ENCODE measurements around the gene TIMM21.

TIMM21 gene

GRCh38 chr18:74175658-74176057, 27.3 kb downstream of the TIMM21 start:
- no peak for TF ChIP-seq Cebpa-rat (IDR thresholded peaks at IDR 0.05)
- Histone ChIP-seq H3K36me3 (no peaks in the 10 kb centered on the region), H3K27me3 (no peaks in the 10 kb centered on the region), H3K4me1 (no peaks in the 10 kb centered on the region), H3K4me2 (no peak overlapping the region), H3K9me3 (replicated peaks in 1 of 11) (no peaks in the 10 kb centered on the region), H3K4me3 (no peak overlapping the region), H3K9ac (no peak overlapping the region), H4K20me1 (no peaks in the 10 kb centered on the region), H3K27ac (no peak overlapping the region)

GRCh38 chr18:74178884-74179283, 30.6 kb downstream of the TIMM21 start:
- Histone ChIP-seq H3K4me1 (no peaks in the 10 kb centered on the region), H3K9me3 (replicated peaks in 1 of 11) (no peaks in the 10 kb centered on the region; a peak in 1 of 22 replicates), H3K27ac (no peak overlapping the region), H3K36me3 (no peaks in the 10 kb centered on the region), H3K4me2 (no peak overlapping the region), H3K9ac (no peak overlapping the region), H3K27me3 (no peaks in the 10 kb centered on the region), H4K20me1 (no peaks in the 10 kb centered on the region), H3K4me3 (no peak overlapping the region)
- no peak for TF ChIP-seq Cebpa-rat (IDR thresholded peaks at IDR 0.05)

- Histone ChIP-seq H3K4me2 (no peak overlapping the region), H3K27me3 (no peaks in the 10 kb centered on the region), H3K9ac (no peak overlapping the region), H3K4me3 (no peak overlapping the region), H3K36me3 (no peaks in the 10 kb centered on the region), H3K27ac (no peak overlapping the region), H3K4me1 (no peaks in the 10 kb centered on the region), H3K9me3 (replicated peaks in 1 of 11) (no peaks in the 10 kb centered on the region; a peak in 1 of 22 replicates), H4K20me1 (no peaks in the 10 kb centered on the region)
- TF ChIP-seq Cebpa-rat (IDR thresholded peaks at IDR 0.05), result no peak
Observed at GRCh38 chr18:74179623-74180199, 31.4 kb downstream of the TIMM21 start.

- Histone ChIP-seq H4K20me1 (no peaks in the 10 kb centered on the region), H3K4me1 (no peaks in the 10 kb centered on the region), H3K4me3 (no peak overlapping the region), H3K9ac (no peak overlapping the region), H3K27ac (no peak overlapping the region), H3K36me3 (no peaks in the 10 kb centered on the region), H3K4me2 (no peak overlapping the region), H3K27me3 (no peaks in the 10 kb centered on the region), H3K9me3 (replicated peaks in 1 of 11) (no peaks in the 10 kb centered on the region; a peak in 1 of 22 replicates)
- TF ChIP-seq Cebpa-rat (IDR thresholded peaks at IDR 0.05), result no peak
Observed at GRCh38 chr18:74182335-74182734, 34.0 kb downstream of the TIMM21 start.

- H3K9me3 ChIP-seq (replicated peaks in 1 of 11), result no peaks in the 10 kb centered on the region; a peak in 1 of 22 replicates
- no peak for TF ChIP-seq Cebpa-rat (IDR thresholded peaks at IDR 0.05)
- no peaks in the 10 kb centered on the region for H3K36me3 ChIP-seq
- H4K20me1 ChIP-seq, result no peaks in the 10 kb centered on the region
- H3K4me3 ChIP-seq, result no peak overlapping the region
- no peak overlapping the region for H3K4me2 ChIP-seq
- H3K27me3 ChIP-seq, result no peaks in the 10 kb centered on the region
- H3K27ac ChIP-seq, result no peak overlapping the region
- H3K9ac ChIP-seq, result no peak overlapping the region
- no peaks in the 10 kb centered on the region for H3K4me1 ChIP-seq
Observed at GRCh38 chr18:74183130-74183529, 34.8 kb downstream of the TIMM21 start.

GRCh38 chr18:74184875-74185274, 36.6 kb downstream of the TIMM21 start:
- H3K27me3 ChIP-seq, result no peaks in the 10 kb centered on the region
- no peaks in the 10 kb centered on the region; a peak in 1 of 22 replicates for H3K9me3 ChIP-seq (replicated peaks in 1 of 11)
- H3K36me3 ChIP-seq, result no peaks in the 10 kb centered on the region
- no peak overlapping the region for H3K27ac ChIP-seq
- no peaks in the 10 kb centered on the region for H4K20me1 ChIP-seq
- H3K4me2 ChIP-seq, result no peak overlapping the region
- no peak overlapping the region for H3K4me3 ChIP-seq
- H3K4me1 ChIP-seq, result no peaks in the 10 kb centered on the region
- no peak for TF ChIP-seq Cebpa-rat (IDR thresholded peaks at IDR 0.05)
- no peak overlapping the region for H3K9ac ChIP-seq

- Histone ChIP-seq H4K20me1 (no peaks in the 10 kb centered on the region), H3K4me1 (no peaks in the 10 kb centered on the region), H3K27me3 (no peaks in the 10 kb centered on the region), H3K9ac (no peak overlapping the region), H3K9me3 (replicated peaks in 1 of 11) (no peaks in the 10 kb centered on the region; a peak in 1 of 22 replicates), H3K4me3 (no peak overlapping the region), H3K27ac (no peak overlapping the region), H3K36me3 (no peaks in the 10 kb centered on the region), H3K4me2 (no peak overlapping the region)
- no peak for TF ChIP-seq Cebpa-rat (IDR thresholded peaks at IDR 0.05)
Observed at GRCh38 chr18:74185860-74186259, 37.5 kb downstream of the TIMM21 start.

DNA sequence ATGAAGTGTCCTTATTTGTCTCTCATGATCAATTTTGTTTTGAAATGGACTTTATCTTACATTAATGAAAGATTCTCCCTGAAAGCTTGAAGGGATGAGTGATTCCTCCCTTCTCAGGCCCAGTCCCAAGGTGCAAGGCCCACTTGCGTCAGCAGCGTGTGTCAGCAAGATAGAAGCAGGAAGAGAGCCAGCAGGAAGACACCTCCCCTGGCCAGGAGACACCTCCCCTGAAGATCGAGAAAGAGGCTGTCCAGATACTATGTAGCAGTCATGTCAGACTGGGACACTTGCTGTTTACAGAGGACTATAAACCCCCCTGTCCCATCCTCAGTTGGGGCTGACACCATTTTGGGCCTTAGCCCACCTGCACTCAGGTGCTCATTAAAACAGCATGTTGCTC, 38.3 kb downstream of the TIMM21 start:
- H3K27me3 ChIP-seq, result no peaks in the 10 kb centered on the region
- no peak overlapping the region for H3K9ac ChIP-seq
- no peak overlapping the region for H3K27ac ChIP-seq
- H3K4me3 ChIP-seq, result no peak overlapping the region
- H3K9me3 ChIP-seq (replicated peaks in 1 of 11), result no peaks in the 10 kb centered on the region; a peak in 1 of 22 replicates
- H3K36me3 ChIP-seq, result no peaks in the 10 kb centered on the region
- no peak overlapping the region for H3K4me2 ChIP-seq
- no peak for TF ChIP-seq Cebpa-rat (IDR thresholded peaks at IDR 0.05)
- H3K4me1 ChIP-seq, result no peaks in the 10 kb centered on the region
- no peaks in the 10 kb centered on the region for H4K20me1 ChIP-seq

DNA sequence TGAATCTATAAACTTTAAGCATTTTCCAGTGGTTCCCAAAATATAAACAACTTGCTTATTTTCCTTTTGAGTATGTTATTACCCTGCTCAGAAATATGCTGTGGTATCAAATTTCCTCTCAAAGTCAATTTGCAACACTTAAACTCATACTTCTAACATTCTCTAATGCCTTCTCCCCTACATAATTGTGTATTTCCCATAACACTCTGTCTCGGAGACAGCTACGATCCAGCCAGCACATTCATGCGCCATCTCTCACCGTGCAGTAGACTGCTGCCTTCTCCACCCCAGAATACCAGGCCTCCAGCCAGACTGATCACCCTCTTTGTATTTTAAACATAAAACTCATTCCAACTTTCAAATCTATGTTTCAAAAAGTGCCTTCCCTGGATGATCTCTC, 41.8 kb downstream of the TIMM21 start:
- H3K4me3 ChIP-seq, result no peak overlapping the region
- H3K27ac ChIP-seq, result no peak overlapping the region
- TF ChIP-seq Cebpa-rat (IDR thresholded peaks at IDR 0.05), result no peak
- H3K4me1 ChIP-seq, result no peaks in the 10 kb centered on the region
- H3K36me3 ChIP-seq, result no peaks in the 10 kb centered on the region
- H3K9ac ChIP-seq, result no peak overlapping the region
- no peaks in the 10 kb centered on the region for H3K9me3 ChIP-seq (replicated peaks in 1 of 11)
- H3K4me2 ChIP-seq, result no peak overlapping the region
- no peaks in the 10 kb centered on the region for H3K27me3 ChIP-seq
- no peaks in the 10 kb centered on the region for H4K20me1 ChIP-seq

DNA sequence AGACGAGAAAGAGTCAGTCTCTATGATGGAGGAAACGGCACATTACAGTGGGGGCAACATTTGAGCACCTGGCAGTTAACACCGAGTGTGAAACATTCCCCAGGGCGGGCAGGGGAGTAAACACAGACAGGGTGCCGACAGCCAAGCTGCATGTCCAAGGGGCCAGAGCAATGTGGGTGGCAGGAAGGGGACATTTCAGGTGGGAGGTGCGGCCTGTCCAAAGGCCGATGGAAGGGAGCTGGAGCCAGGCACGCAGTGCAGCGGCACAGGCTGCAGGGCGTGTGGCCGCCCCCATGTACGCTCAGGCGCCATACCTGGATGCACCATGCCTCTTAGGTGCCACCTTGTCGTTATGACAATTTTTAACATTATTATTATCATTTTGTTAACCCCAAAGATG, 43.3 kb downstream of the TIMM21 start:
- no peaks in the 10 kb centered on the region for H3K9me3 ChIP-seq (replicated peaks in 1 of 11)

More for the DNA sequence above, 43.3 kb downstream of the TIMM21 start:
- H3K9ac ChIP-seq, result no peak overlapping the region
- H3K27ac ChIP-seq, result no peak overlapping the region
- H3K4me2 ChIP-seq, result no peak overlapping the region
- no peaks in the 10 kb centered on the region for H3K36me3 ChIP-seq
- no peaks in the 10 kb centered on the region for H3K27me3 ChIP-seq
- no peaks in the 10 kb centered on the region for H4K20me1 ChIP-seq
- H3K4me1 ChIP-seq, result peaks cover 0 to 4% (median 0%) of the 10 kb centered on the region in 10 experiments; a peak in 5 of 20 replicates
- H3K4me3 ChIP-seq, result no peak overlapping the region
- TF ChIP-seq Cebpa-rat (IDR thresholded peaks at IDR 0.05), result no peak

Data from BLaER1 treated with 17β-estradiol and CSF1 and Interleukin-3, amounts not matched to agents 10 nM and 100 nM (cell line).